ENCODE results near the gene ANKAR. TPM values are rescaled to one million over a fixed set of nuclear protein-coding genes. Genes with fewer than 3 reads are reported as not detected.

Gene ANKAR
- total RNA-seq, 1 experiment from 2014 or later = 1.3 TPM

- TF ChIP-seq ATF6 (CRISPR knock-in tag; IDR thresholded peaks at IDR 0.05) (no peak), USF2 (CRISPR knock-in tag; IDR thresholded peaks at IDR 0.05) (no peak; the same call in 1 of the 2 replicates), STAT6 (CRISPR knock-in tag; conservative IDR thresholded peaks at IDR 0.05; ENCODE audit: low read depth) (no peak), PREB (CRISPR knock-in tag; IDR thresholded peaks at IDR 0.05; ENCODE audit: borderline replicate concordance) (no peak), ZSCAN18 (CRISPR knock-in tag; IDR thresholded peaks at IDR 0.05) (no peak), SMAD4 (CRISPR knock-in tag; IDR thresholded peaks at IDR 0.05) (no peak), ZNF317 (CRISPR knock-in tag; IDR thresholded peaks at IDR 0.05; ENCODE audit: borderline replicate concordance, low read depth) (no peak), SMAD3 (CRISPR knock-in tag; IDR thresholded peaks at IDR 0.05; ENCODE audit: borderline replicate concordance) (no peak), ATF3 (CRISPR knock-in tag; conservative IDR thresholded peaks at IDR 0.05) (no peak)
Observed at GRCh38 chr2:189661148-189661956, 13.1 kb upstream of the ANKAR start, which contains the start of gene ASNSD1 (continued).

GRCh38 chr2:189661957-189662321 lies 12.5 kb upstream of the ANKAR start:
- Mint-ChIP-seq H3K27ac (no peak overlapping the region), H3K36me3 (peaks cover 9% of the 10 kb centered on the region), H3K4me1 (peaks cover 5% of the 10 kb centered on the region; the same call in 1 of the 2 replicates), H3K27me3 (ENCODE audit: low read depth) (no peaks in the 10 kb centered on the region), H3K4me3 (no peak overlapping the region), H3K9me3 (no peaks in the 10 kb centered on the region)
- CTCF ChIA-PET = interaction anchor here (1.4 to 1.9 kb wide), 3 partner anchors 34 to 348 kb away, joined by 3 to 7 read pairs (median 5); partner anchors contain the start of gene OSGEPL1
- POLR2A ChIA-PET = no interaction called here
- ATAC-seq (no peak), DNase-seq (ENCODE audit: low spot score) (no peak)
- TF ChIP-seq ZSCAN18 (CRISPR knock-in tag; IDR thresholded peaks at IDR 0.05) = no peak
- no peak for TF ChIP-seq TP53 (CRISPR knock-in tag; IDR thresholded peaks at IDR 0.05)
- no peak for TF ChIP-seq NFYB (CRISPR knock-in tag; conservative IDR thresholded peaks at IDR 0.05; ENCODE audit: low read depth)
- no peak for TF ChIP-seq ZNF512 (CRISPR knock-in tag; IDR thresholded peaks at IDR 0.05; ENCODE audit: borderline replicate concordance)
- no peak for TF ChIP-seq CDX4 (CRISPR knock-in tag; IDR thresholded peaks at IDR 0.05; ENCODE audit: borderline replicate concordance)
- no peak for TF ChIP-seq IRF1 (CRISPR knock-in tag; IDR thresholded peaks at IDR 0.05)
- TF ChIP-seq ZNF317 (CRISPR knock-in tag; IDR thresholded peaks at IDR 0.05; ENCODE audit: borderline replicate concordance, low read depth) = no peak
- TF ChIP-seq ZBTB43 (CRISPR knock-in tag; IDR thresholded peaks at IDR 0.05) = no peak
- no peak for TF ChIP-seq ZNF423 (CRISPR knock-in tag; IDR thresholded peaks at IDR 0.05)
- TF ChIP-seq MXD4 (CRISPR knock-in tag; IDR thresholded peaks at IDR 0.05; ENCODE audit: borderline replicate concordance) = no peak
- TF ChIP-seq CBFB (CRISPR knock-in tag; IDR thresholded peaks at IDR 0.05; ENCODE audit: low read depth) = no peak

All from WTC11 (cell line).